HL-60 (cell line): ENCODE measurements around the gene RAD18.

Experiments
- CTCF ChIP-seq: IDR thresholded peaks from one replicate; pipeline ENCODE4 v1.5.1; 2011; ENCODE audit warnings: low read length, control low read depth, inconsistent platforms; ENCODE audit not compliant: insufficient read depth
- GABPA ChIP-seq: IDR thresholded peaks from 2 replicates; pipeline ENCODE4 v1.6.1; 2012; ENCODE audit warnings: low read depth
- POLR2AphosphoS5 ChIP-seq: IDR thresholded peaks from 2 replicates; pipeline ENCODE4 v1.6.1; 2012; ENCODE audit warnings: low read depth
- REST ChIP-seq: IDR thresholded peaks from 2 replicates; pipeline ENCODE4 v1.6.1; 2012; ENCODE audit warnings: low read depth; ENCODE audit not compliant: insufficient replicate concordance

- TF ChIP-seq REST (no peak), CTCF (no peak), POLR2AphosphoS5 (no peak), GABPA (no peak)
Measured at GRCh38 chr3:8865697-8866096, 97.6 kb downstream of the RAD18 start.
